Activated B cell treated with CpG ODN at 0.5 μM for 24 hours (primary cell): ENCODE measurements around the gene FLII. TPM values are rescaled to one million over a fixed set of nuclear protein-coding genes. Genes with fewer than 3 reads are reported as not detected.

Experiments used
- ATAC-seq: fragments of 200-7000 bp; cut with Tn5 transposase; one replicate; pipeline ENCODE4 v1.10.0; 2021; ENCODE audit warnings: low read depth, mild to moderate bottlenecking, moderate library complexity
- CTCF ChIA-PET: fragments of 350-600 bp; sonication (Branson Sonifier 250); formaldehyde crosslinking; loops from one replicate; lab custom pipeline; 2021; ENCODE audit warnings: antibody characterized with exemption; lab: Charles Lee
- POLR2A ChIA-PET: fragments of 350-600 bp; sonication (Branson Sonifier 250); formaldehyde crosslinking; loops from one replicate; lab custom pipeline; 2021; ENCODE audit warnings: antibody characterized with exemption; lab: Charles Lee
- DNase-seq: peaks from one replicate; pipeline ENCODE4 v3.0.0; 2022
- H3K27ac Mint-ChIP-seq: one replicate; pipeline ENCODE4 v1.8.0; 2020; ENCODE audit warnings: mixed read lengths
- H3K27me3 Mint-ChIP-seq: one replicate; pipeline ENCODE4 v1.8.0; 2021; ENCODE audit warnings: mixed read lengths
- H3K36me3 Mint-ChIP-seq: one replicate; pipeline ENCODE4 v1.8.0; 2021; ENCODE audit warnings: low read depth, mixed read lengths
- H3K4me1 Mint-ChIP-seq: one replicate; pipeline ENCODE4 v1.8.0; 2021; ENCODE audit warnings: mixed read lengths
- H3K4me3 Mint-ChIP-seq: one replicate; pipeline ENCODE4 v1.8.0; 2020; ENCODE audit warnings: mild to moderate bottlenecking, mixed read lengths
- H3K9me3 Mint-ChIP-seq: one replicate; pipeline ENCODE4 v1.8.0; 2020; ENCODE audit warnings: mixed read lengths
- intact Hi-C: fragments of 100-400 bp; cut with micrococcal nuclease; formaldehyde crosslinking; loops from one replicate; pipeline ENCODE4 v1.15.1; 2024
- total RNA-seq: library from RNA; stranded (reverse); gene quantifications from 2 replicates; pipeline ENCODE4 v1.2.3, GENCODE V29; 2022
- TF ChIP-seq, protein P1 (sequence below): fragments of 200-600 bp; IDR thresholded peaks from one replicate; pipeline ENCODE4 v1.8.0; 2022; ENCODE audit warnings: antibody characterized with exemption, mild to moderate bottlenecking

The FLII gene
- total RNA-seq, 1 donor from 2014 or later = 291 TPM

- ATAC-seq (no peak), DNase-seq (no peak)
- intact Hi-C loops = no loop called here
- Mint-ChIP-seq H3K36me3 (peaks cover 80% of the 10 kb centered on the region), H3K27ac (no peak overlapping the region), H3K9me3 (no peaks in the 10 kb centered on the region), H3K4me1 (peaks cover 16% of the 10 kb centered on the region), H3K4me3 (no peak overlapping the region), H3K27me3 (no peaks in the 10 kb centered on the region)
- ChIA-PET CTCF (interaction anchor here (0.6 kb wide), 1 partner anchor 22 kb away, joined by 3 read pairs; no protein-coding TSS in a partner anchor), POLR2A (no interaction called here)
- TF ChIP-seq, protein P1, sequence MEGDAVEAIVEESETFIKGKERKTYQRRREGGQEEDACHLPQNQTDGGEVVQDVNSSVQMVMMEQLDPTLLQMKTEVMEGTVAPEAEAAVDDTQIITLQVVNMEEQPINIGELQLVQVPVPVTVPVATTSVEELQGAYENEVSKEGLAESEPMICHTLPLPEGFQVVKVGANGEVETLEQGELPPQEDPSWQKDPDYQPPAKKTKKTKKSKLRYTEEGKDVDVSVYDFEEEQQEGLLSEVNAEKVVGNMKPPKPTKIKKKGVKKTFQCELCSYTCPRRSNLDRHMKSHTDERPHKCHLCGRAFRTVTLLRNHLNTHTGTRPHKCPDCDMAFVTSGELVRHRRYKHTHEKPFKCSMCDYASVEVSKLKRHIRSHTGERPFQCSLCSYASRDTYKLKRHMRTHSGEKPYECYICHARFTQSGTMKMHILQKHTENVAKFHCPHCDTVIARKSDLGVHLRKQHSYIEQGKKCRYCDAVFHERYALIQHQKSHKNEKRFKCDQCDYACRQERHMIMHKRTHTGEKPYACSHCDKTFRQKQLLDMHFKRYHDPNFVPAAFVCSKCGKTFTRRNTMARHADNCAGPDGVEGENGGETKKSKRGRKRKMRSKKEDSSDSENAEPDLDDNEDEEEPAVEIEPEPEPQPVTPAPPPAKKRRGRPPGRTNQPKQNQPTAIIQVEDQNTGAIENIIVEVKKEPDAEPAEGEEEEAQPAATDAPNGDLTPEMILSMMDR = no peak
Observed at GRCh38 chr17:18253187-18253884, 5.2 kb downstream of the FLII start.

- ATAC-seq (no peak), DNase-seq (no peak)
- intact Hi-C loops = no loop called here
- H3K9me3 Mint-ChIP-seq = no peaks in the 10 kb centered on the region
- POLR2A ChIA-PET = no interaction called here
- H3K27me3 Mint-ChIP-seq = no peaks in the 10 kb centered on the region
- H3K36me3 Mint-ChIP-seq = peaks cover 88% of the 10 kb centered on the region
- TF ChIP-seq, protein P1 = no peak
- H3K27ac Mint-ChIP-seq = no peak overlapping the region
- H3K4me3 Mint-ChIP-seq = no peak overlapping the region
- peaks cover 13% of the 10 kb centered on the region for H3K4me1 Mint-ChIP-seq
- CTCF ChIA-PET = no interaction called here
Observed at GRCh38 chr17:18252160-18252559, 6.4 kb downstream of the FLII start.

DNA sequence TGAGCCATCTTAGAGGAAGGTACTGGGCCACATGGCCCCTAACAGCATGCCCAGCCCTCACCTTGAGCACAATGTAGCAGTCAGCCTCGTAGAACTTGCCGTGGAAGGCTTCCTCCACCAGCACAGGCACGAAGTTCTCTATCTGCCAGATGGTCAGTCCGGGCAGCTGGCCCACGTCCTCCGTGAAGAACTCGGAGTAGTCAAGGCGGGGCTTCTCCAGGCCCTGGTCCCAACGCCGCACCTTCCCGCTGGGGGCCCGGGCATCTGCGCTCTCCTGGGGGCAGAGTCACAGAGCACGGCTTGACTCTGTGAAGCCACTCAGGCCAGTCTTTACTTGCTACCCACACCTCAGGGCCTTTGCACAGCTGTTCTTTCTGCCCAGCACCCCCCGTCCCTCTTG lies 7.3 kb downstream of the FLII start:
- no peak overlapping the region for H3K4me3 Mint-ChIP-seq
- ATAC-seq = no peak
- POLR2A ChIA-PET = no interaction called here
- H3K36me3 Mint-ChIP-seq = peaks cover 93% of the 10 kb centered on the region
- peaks cover 6% of the 10 kb centered on the region for H3K4me1 Mint-ChIP-seq
- intact Hi-C loops = no loop called here
- no peaks in the 10 kb centered on the region for H3K27me3 Mint-ChIP-seq
- no peak for DNase-seq
- H3K9me3 Mint-ChIP-seq = no peaks in the 10 kb centered on the region
- no peak overlapping the region for H3K27ac Mint-ChIP-seq
- CTCF ChIA-PET = no interaction called here
- TF ChIP-seq, protein P1 = no peak

DNA sequence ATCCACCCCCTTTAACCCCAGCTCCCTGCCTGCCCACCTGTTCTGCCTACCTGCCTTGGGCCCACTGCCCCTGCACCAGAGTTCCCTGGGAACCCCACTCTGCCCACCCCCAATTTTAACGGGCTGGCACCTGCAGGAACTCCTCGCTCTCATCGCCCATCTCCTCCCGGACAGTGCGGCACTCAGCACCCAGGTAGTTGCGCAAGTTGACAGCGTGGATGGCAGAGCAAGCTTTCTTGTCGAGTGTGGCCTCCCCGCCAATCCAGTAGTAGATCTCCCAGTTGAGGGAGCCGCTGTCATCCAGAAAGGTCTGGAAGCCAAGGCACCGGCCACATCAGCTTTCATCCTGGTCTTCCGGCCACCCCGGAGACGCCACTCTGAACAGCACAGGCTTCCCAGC lies 7.8 kb downstream of the FLII start:
- POLR2A ChIA-PET = no interaction called here
- Mint-ChIP-seq H3K36me3 (peaks cover 93% of the 10 kb centered on the region), H3K9me3 (no peaks in the 10 kb centered on the region), H3K4me3 (no peak overlapping the region), H3K4me1 (peaks cover 6% of the 10 kb centered on the region), H3K27ac (no peak overlapping the region), H3K27me3 (no peaks in the 10 kb centered on the region)
- ATAC-seq (no peak), DNase-seq (no peak)
- intact Hi-C loops = no loop called here
- TF ChIP-seq, protein P1 = no peak
- CTCF ChIA-PET = no interaction called here

GRCh38 chr17:18250259-18250658 lies 8.3 kb downstream of the FLII start:
- no peak overlapping the region for H3K4me3 Mint-ChIP-seq
- ChIA-PET CTCF (no interaction called here), POLR2A (no interaction called here)
- TF ChIP-seq, protein P1 = no peak
- no peaks in the 10 kb centered on the region for H3K27me3 Mint-ChIP-seq
- ATAC-seq (no peak), DNase-seq (no peak)
- H3K4me1 Mint-ChIP-seq = peaks cover 6% of the 10 kb centered on the region
- no peak overlapping the region for H3K27ac Mint-ChIP-seq
- no peaks in the 10 kb centered on the region for H3K9me3 Mint-ChIP-seq
- intact Hi-C loops = no loop called here
- peaks cover 92% of the 10 kb centered on the region for H3K36me3 Mint-ChIP-seq
